HepG2 (cell line): ENCODE measurements around the gene TPRN. TPM values are rescaled to one million over a fixed set of nuclear protein-coding genes. Genes with fewer than 3 reads are reported as not detected.
A peak's percentile ranks its signal among the peaks of the same experiment; 100 is the strongest.

Experiments
- ATAC-seq: fragments of 200-7000 bp; cut with Tn5 transposase; 3 replicates; pipeline ENCODE4 v1.9.1; 2020; ENCODE audit warnings: mild to moderate bottlenecking, moderate library complexity
- BruUV-seq: library from RNA; stranded (reverse); fragments of 400-500 nt; replicated peaks from 2 replicates; lab custom pipeline; 2021; lab: Mats Ljungman, UMichigan
- CTCF ChIA-PET: fragments of 300-600 bp; formaldehyde crosslinking; extraction: SDS; loops from one replicate; lab custom pipeline; 2021; ENCODE audit warnings: low total read pairs, inconsistent platforms, low intra/inter-chr PET ratio; lab: Yijun Ruan, JAX
- POLR2A ChIA-PET: fragments of 350-600 bp; sonication (Branson Sonifier 250); formaldehyde crosslinking; loops from one replicate; lab custom pipeline; 2020; ENCODE audit warnings: antibody characterized with exemption, inconsistent platforms; lab: Yijun Ruan, JAX
- DNase-seq: peaks from one replicate; pipeline ENCODE4 v3.0.0-alpha.2; 2015; ENCODE audit warnings: low spot score
- FAIRE-seq: peaks from 3 replicates; lab custom pipeline; 2011; peaks lifted over from hg19 to GRCh38; lab: Jason Lieb, UNC
- H2AFZ ChIP-seq: one replicate; pipeline ENCODE4 v1.6.1; 2011; ENCODE audit warnings: low read length, inconsistent platforms
- H3K27ac ChIP-seq: fragments of 300-600 bp; 3 replicates; pipeline ENCODE4 v1.8.0; 2011; ENCODE audit warnings: mixed run types, mild to moderate bottlenecking, mixed read lengths, low read length, inconsistent platforms; ENCODE audit not compliant: insufficient read depth; ENCODE audit errors: extremely low read length
- H3K27me3 ChIP-seq, 2 experiments: fragments of 200-600 bp in 1 of 2; 2 replicates in 1 of 2; 3 replicates in 1 of 2; pipeline versions ENCODE4 v1.6.0 to v1.8.0; 2011; ENCODE audit warnings: low read length in 2 of 2, mild to moderate bottlenecking in 2 of 2, moderate library complexity in 2 of 2, inconsistent platforms in 1 of 2; ENCODE audit not compliant: insufficient read depth in 2 of 2, control insufficient read depth in 1 of 2
- H3K36me3 ChIP-seq, 2 experiments: fragments of 200-600 bp in 1 of 2; replicated peaks in 1 of 2; 2 replicates in 1 of 2; 3 replicates in 1 of 2; pipeline versions ENCODE4 v1.5.1 to v1.8.0; 2011; ENCODE audit warnings: low read length in 2 of 2, inconsistent platforms in 1 of 2; ENCODE audit not compliant: insufficient read depth in 2 of 2, control insufficient read depth in 1 of 2
- H3K4me1 ChIP-seq: 2 replicates; pipeline ENCODE4 v1.5.1; 2012; ENCODE audit warnings: low read length, inconsistent platforms; ENCODE audit not compliant: insufficient read depth
- H3K4me2 ChIP-seq: 2 replicates; pipeline ENCODE4 v1.6.0; 2011; ENCODE audit warnings: low read depth, low read length, inconsistent platforms
- H3K4me3 ChIP-seq, 3 experiments: fragments of 200-600 bp in 1 of 3; sonication (generic), shearing (Covaris generic) in 1 of 3; replicated peaks in 1 of 3; 2 replicates each; pipeline ENCODE4 v1.5.1; 2011 to 2016; ENCODE audit warnings: low read length in 3 of 3, inconsistent platforms in 2 of 3, low read depth in 2 of 3, mild to moderate bottlenecking in 2 of 3, control low read depth in 1 of 3, mixed read lengths in 1 of 3; ENCODE audit not compliant: insufficient read depth in 1 of 3
- H3K79me2 ChIP-seq: one replicate; pipeline ENCODE4 v1.6.1; 2011; ENCODE audit warnings: low read length, inconsistent platforms; ENCODE audit not compliant: insufficient read depth
- H3K9ac ChIP-seq: 2 replicates; pipeline ENCODE4 v1.6.0; 2011; ENCODE audit warnings: mild to moderate bottlenecking, low read depth, low read length, inconsistent platforms; ENCODE audit not compliant: insufficient read depth
- H3K9me3 ChIP-seq: 2 replicates; pipeline ENCODE4 v1.5.1; 2012; ENCODE audit warnings: mild to moderate bottlenecking, low read length
- H4K20me1 ChIP-seq: 2 replicates; pipeline ENCODE4 v1.6.0; 2011; ENCODE audit warnings: inconsistent platforms, mild to moderate bottlenecking, low read length, moderate library complexity; ENCODE audit not compliant: insufficient read depth
- GPN1 ChIP-seq: sonication (generic); formaldehyde crosslinking; IDR thresholded peaks from 2 replicates; pipeline ENCODE4 v1.5.1; 2020; ENCODE audit warnings: missing genetic modification reagents, borderline replicate concordance
- PHF21A ChIP-seq: sonication (generic); formaldehyde crosslinking; IDR thresholded peaks from 2 replicates; pipeline ENCODE4 v1.5.0; 2020; ENCODE audit warnings: mild to moderate bottlenecking, missing genetic modification reagents
- SMAD1 ChIP-seq: sonication (generic); formaldehyde crosslinking; IDR thresholded peaks from 2 replicates; pipeline ENCODE4 v1.4.0; 2020; ENCODE audit warnings: missing genetic modification reagents, low read depth, mild to moderate bottlenecking, borderline replicate concordance
- ZFP41 ChIP-seq: sonication (generic); formaldehyde crosslinking; IDR thresholded peaks from 2 replicates; pipeline ENCODE4 v1.4.0; 2020; ENCODE audit warnings: mild to moderate bottlenecking, missing genetic modification reagents, borderline replicate concordance
- ZHX1 ChIP-seq: sonication (generic); formaldehyde crosslinking; IDR thresholded peaks from 2 replicates; pipeline ENCODE4 v1.8.1; 2022; ENCODE audit warnings: low read depth, mild to moderate bottlenecking, missing genetic modification reagents
- ZNF441 ChIP-seq: sonication (generic); formaldehyde crosslinking; IDR thresholded peaks from 2 replicates; pipeline ENCODE4 v1.7.0; 2021; ENCODE audit warnings: missing genetic modification reagents, borderline replicate concordance
- WGBS: methylation state at CpG from one replicate; pipeline ENCODE4 v1.1.6; 2017; ENCODE audit warnings: low lambda C conversion rate; 5-methylcytosine and 5-hydroxymethylcytosine counted together
- in situ Hi-C: cut with HindIII; loops from 2 replicates; pipeline ENCODE4 v1.10.0; 2017; ENCODE audit warnings: low pct_unique_long_range_greater_than_20kb; ENCODE audit not compliant: extremely low pct_ligation_motif_present
- intact Hi-C: fragments of 100-400 bp; cut with micrococcal nuclease; formaldehyde crosslinking; loops from one replicate; pipeline ENCODE4 v1.10.0; 2022; ENCODE audit not compliant: unreplicated experiment
- polyA plus RNA-seq, 8 experiments: library from polyadenylated mRNA; depleted of rRNA in 3 of 8; stranded (reverse) in 7 of 8; unstranded in 1 of 8; fragments of >200 nt; fragmentation: Illumina TruSeq in 4 of 8; extraction: Trizol in 4 of 8; gene quantifications; 2 replicates each; pipeline versions ENCODE4 v1.2.1 to v1.2.3, GENCODE V29; 2011 to 2016; ENCODE audit warnings: low read depth in 4 of 8, missing spikeins in 1 of 8, mixed read lengths in 1 of 8; ENCODE audit not compliant: insufficient read depth in 1 of 8
- total RNA-seq, 5 experiments: library from RNA; depleted of rRNA; stranded (reverse); fragments of >200 nt; fragmentation: Illumina TruSeq; extraction: Trizol; gene quantifications; 2 replicates each; pipeline ENCODE4 v1.2.3, GENCODE V29; 2016; ENCODE audit warnings: low read depth in 1 of 5
- TF ChIP-seq, protein P1 (sequence below): sonication (generic); formaldehyde crosslinking; IDR thresholded peaks from 2 replicates; pipeline ENCODE4 v1.8.1; 2023; ENCODE audit warnings: missing genetic modification reagents, mild to moderate bottlenecking, borderline replicate concordance
- TF ChIP-seq, protein P2 (sequence below): sonication (generic); formaldehyde crosslinking; IDR thresholded peaks from 2 replicates; pipeline ENCODE4 v1.8.0; 2022; ENCODE audit warnings: low read depth, missing genetic modification reagents
- TF ChIP-seq, protein P3 (sequence below), 2 experiments: fragments of 450-650 bp in 1 of 2; sonication (generic) in 1 of 2; formaldehyde crosslinking in 1 of 2; IDR thresholded peaks; 2 replicates each; pipeline versions ENCODE4 v1.6.1 to v1.8.0; 2016 to 2022; ENCODE audit warnings: antibody characterized with exemption in 1 of 2, mild to moderate bottlenecking in 1 of 2, missing genetic modification reagents in 1 of 2

Gene TPRN
- total and polyA plus RNA-seq, 2 of the 13 experiments (the other 11 are each of a cell fraction or from before 2014, with no cell fraction given) = 10.1 to 19.2 TPM

DNA sequence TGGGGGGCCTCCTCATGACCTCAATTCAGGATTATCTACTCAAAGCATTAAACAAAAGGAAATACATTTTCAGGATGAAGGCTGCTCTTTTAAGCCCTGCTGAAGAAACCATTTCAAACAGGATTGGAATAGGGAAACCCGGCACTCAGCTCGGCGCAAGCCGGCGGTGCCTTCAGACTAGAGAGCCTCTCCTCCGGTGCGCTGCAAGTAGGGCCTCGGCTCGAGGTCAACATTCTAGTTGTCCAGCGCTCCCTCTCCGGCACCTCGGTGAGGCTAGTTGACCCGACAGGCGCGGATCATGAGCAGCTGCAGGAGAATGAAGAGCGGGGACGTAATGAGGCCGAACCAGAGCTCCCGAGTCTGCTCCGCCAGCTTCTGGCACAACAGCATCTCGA is 4.2 kb upstream of the TPRN start:
- ATAC-seq (no peak), FAIRE-seq (no peak), DNase-seq (no peak)
- Histone ChIP-seq H3K36me3 (no peaks in the 10 kb centered on the region), H3K9ac (peak overlapping the region; percentile 88), H4K20me1 (0 out of 2 replicates have a peak, but pooled peaks cover 4% of the 10 kb centered on the region), H2AFZ (no peak overlapping the region), H3K4me1 (peaks cover 50% of the 10 kb centered on the region), H3K27ac (peak overlapping the region; percentile 61), H3K9me3 (no peaks in the 10 kb centered on the region), H3K27me3 (no peaks in the 10 kb centered on the region; a peak in 1 of 5 replicates), H3K4me2 (peak overlapping the region; percentile 95), H3K4me3 (peak overlapping the region; percentile 90 to 93 (median 92)), H3K79me2 (peaks cover 40% of the 10 kb centered on the region)
- no TSS peak for BruUV-seq
- WGBS = 3% methylated on average over 6 of the region's 21 CpGs
- in situ Hi-C loops (no loop called here), intact Hi-C loops (loop anchor here (2.0 kb wide), 1 partner anchor 16 kb away; the partner anchor contains the start of genes ANAPC2 and SSNA1)
- ChIA-PET CTCF (no interaction called here), POLR2A (interaction anchor here (1.5 to 8.8 kb wide), 3 partner anchors 16 to 36 kb away, joined by 5 to 225 read pairs (median 15); partner anchors contain the start of genes ANAPC2, CYSRT1, RNF208 and RNF224)
- 0 out of 2 replicates have a peak, but pooled peaks have one; percentile 22 for TF ChIP-seq ZHX1 (CRISPR knock-in tag)
- TF ChIP-seq, protein P1, sequence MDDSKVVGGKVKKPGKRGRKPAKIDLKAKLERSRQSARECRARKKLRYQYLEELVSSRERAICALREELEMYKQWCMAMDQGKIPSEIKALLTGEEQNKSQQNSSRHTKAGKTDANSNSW (CRISPR knock-in tag) = 0 out of 2 replicates have a peak, but pooled peaks have one; percentile 11
- no peak for TF ChIP-seq GPN1 (CRISPR knock-in tag)
- no peak for TF ChIP-seq PHF21A (CRISPR knock-in tag)
- TF ChIP-seq, protein P2, sequence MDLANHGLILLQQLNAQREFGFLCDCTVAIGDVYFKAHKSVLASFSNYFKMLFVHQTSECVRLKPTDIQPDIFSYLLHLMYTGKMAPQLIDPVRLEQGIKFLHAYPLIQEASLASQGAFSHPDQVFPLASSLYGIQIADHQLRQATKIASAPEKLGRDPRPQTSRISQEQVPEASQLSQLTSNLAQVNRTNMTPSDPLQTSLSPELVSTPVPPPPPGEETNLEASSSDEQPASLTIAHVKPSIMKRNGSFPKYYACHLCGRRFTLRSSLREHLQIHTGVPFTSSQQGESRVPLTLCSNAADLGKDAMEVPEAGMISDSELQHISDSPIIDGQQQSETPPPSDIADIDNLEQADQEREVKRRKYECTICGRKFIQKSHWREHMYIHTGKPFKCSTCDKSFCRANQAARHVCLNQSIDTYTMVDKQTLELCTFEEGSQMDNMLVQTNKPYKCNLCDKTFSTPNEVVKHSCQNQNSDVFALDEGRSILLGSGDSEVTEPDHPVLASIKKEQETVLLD (CRISPR knock-in tag) = no peak
- TF ChIP-seq, protein P3, sequence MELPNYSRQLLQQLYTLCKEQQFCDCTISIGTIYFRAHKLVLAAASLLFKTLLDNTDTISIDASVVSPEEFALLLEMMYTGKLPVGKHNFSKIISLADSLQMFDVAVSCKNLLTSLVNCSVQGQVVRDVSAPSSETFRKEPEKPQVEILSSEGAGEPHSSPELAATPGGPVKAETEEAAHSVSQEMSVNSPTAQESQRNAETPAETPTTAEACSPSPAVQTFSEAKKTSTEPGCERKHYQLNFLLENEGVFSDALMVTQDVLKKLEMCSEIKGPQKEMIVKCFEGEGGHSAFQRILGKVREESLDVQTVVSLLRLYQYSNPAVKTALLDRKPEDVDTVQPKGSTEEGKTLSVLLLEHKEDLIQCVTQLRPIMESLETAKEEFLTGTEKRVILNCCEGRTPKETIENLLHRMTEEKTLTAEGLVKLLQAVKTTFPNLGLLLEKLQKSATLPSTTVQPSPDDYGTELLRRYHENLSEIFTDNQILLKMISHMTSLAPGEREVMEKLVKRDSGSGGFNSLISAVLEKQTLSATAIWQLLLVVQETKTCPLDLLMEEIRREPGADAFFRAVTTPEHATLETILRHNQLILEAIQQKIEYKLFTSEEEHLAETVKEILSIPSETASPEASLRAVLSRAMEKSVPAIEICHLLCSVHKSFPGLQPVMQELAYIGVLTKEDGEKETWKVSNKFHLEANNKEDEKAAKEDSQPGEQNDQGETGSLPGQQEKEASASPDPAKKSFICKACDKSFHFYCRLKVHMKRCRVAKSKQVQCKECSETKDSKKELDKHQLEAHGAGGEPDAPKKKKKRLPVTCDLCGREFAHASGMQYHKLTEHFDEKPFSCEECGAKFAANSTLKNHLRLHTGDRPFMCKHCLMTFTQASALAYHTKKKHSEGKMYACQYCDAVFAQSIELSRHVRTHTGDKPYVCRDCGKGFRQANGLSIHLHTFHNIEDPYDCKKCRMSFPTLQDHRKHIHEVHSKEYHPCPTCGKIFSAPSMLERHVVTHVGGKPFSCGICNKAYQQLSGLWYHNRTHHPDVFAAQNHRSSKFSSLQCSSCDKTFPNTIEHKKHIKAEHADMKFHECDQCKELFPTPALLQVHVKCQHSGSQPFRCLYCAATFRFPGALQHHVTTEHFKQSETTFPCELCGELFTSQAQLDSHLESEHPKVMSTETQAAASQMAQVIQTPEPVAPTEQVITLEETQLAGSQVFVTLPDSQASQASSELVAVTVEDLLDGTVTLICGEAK (IDR thresholded peaks at IDR 0.05) = no peak
- TF ChIP-seq, protein P3 (CRISPR knock-in tag; IDR thresholded peaks at IDR 0.05) = no peak
- TF ChIP-seq ZNF441 (CRISPR knock-in tag) = no peak
- TF ChIP-seq ZFP41 (CRISPR knock-in tag) = no peak
- no peak for TF ChIP-seq SMAD1
